Nephron (organoid): ENCODE measurements around the gene MSI2.

Experiments used
- H3K27ac Mint-ChIP-seq, 3 experiments: 2 replicates each; pipeline ENCODE4 v1.8.0; 2020; ENCODE audit warnings: mixed read lengths in 3 of 3, mild to moderate bottlenecking in 2 of 3, moderate library complexity in 1 of 3
- H3K27me3 Mint-ChIP-seq: 2 replicates; pipeline ENCODE4 v1.8.0; 2021; ENCODE audit warnings: low read depth, mild to moderate bottlenecking, moderate library complexity, mixed read lengths
- H3K36me3 Mint-ChIP-seq: 2 replicates; pipeline ENCODE4 v1.8.0; 2020; ENCODE audit warnings: low read depth, mixed read lengths
- H3K4me1 Mint-ChIP-seq: 2 replicates; pipeline ENCODE4 v1.8.0; 2020; ENCODE audit warnings: mixed read lengths
- H3K4me3 Mint-ChIP-seq, 3 experiments: 2 replicates each; pipeline ENCODE4 v1.8.0; 2020; ENCODE audit warnings: mild to moderate bottlenecking in 3 of 3, mixed read lengths in 3 of 3, moderate library complexity in 2 of 3
- H3K9me3 Mint-ChIP-seq: 2 replicates; pipeline ENCODE4 v1.8.0; 2020; ENCODE audit warnings: mixed read lengths
- CTCF ChIP-seq, 3 experiments: fragments of 200-600 bp; sonication (generic); IDR thresholded peaks; one replicate each; pipeline ENCODE4 v1.5.0; 2021; ENCODE audit warnings: antibody characterized with exemption in 3 of 3; ENCODE audit not compliant: unreplicated experiment in 3 of 3

The MSI2 gene

GRCh38 chr17:57523926-57524632 is 267.8 kb downstream of the MSI2 start:
- Mint-ChIP-seq H3K27me3 (peaks cover 21% of the 10 kb centered on the region), H3K9me3 (no peaks in the 10 kb centered on the region), H3K27ac (peak overlapping the region; percentile 43 to 94 (median 75)), H3K4me3 (no peak overlapping the region), H3K4me1 (peaks cover 41% of the 10 kb centered on the region), H3K36me3 (no peaks in the 10 kb centered on the region)
- no peak for TF ChIP-seq CTCF (IDR thresholded peaks at IDR 0.05; ENCODE audit: unreplicated experiment in 3 of 3)

GRCh38 chr17:57524839-57525568 is 268.7 kb downstream of the MSI2 start:
- no peak for TF ChIP-seq CTCF (IDR thresholded peaks at IDR 0.05; ENCODE audit: unreplicated experiment in 3 of 3)
- H3K4me1 Mint-ChIP-seq: peaks cover 41% of the 10 kb centered on the region
- no peak overlapping the region for H3K4me3 Mint-ChIP-seq
- H3K27ac Mint-ChIP-seq: peak overlapping the region; percentile 43 to 94 (median 75)
- no peaks in the 10 kb centered on the region for H3K36me3 Mint-ChIP-seq
- H3K9me3 Mint-ChIP-seq: no peaks in the 10 kb centered on the region
- peaks cover 19% of the 10 kb centered on the region for H3K27me3 Mint-ChIP-seq

GRCh38 chr17:57527221-57528057 is 271.1 kb downstream of the MSI2 start:
- Mint-ChIP-seq H3K9me3 (no peaks in the 10 kb centered on the region), H3K27ac (no peak overlapping the region), H3K36me3 (peaks cover 3% of the 10 kb centered on the region), H3K27me3 (peaks cover 32% of the 10 kb centered on the region), H3K4me3 (no peak overlapping the region), H3K4me1 (peaks cover 47% of the 10 kb centered on the region)
- no peak for TF ChIP-seq CTCF (IDR thresholded peaks at IDR 0.05; ENCODE audit: unreplicated experiment in 3 of 3)

GRCh38 chr17:57528058-57528451 is 271.7 kb downstream of the MSI2 start:
- no peak overlapping the region for H3K4me3 Mint-ChIP-seq
- peaks cover 47% of the 10 kb centered on the region for H3K4me1 Mint-ChIP-seq
- no peak overlapping the region for H3K27ac Mint-ChIP-seq
- H3K27me3 Mint-ChIP-seq: peaks cover 35% of the 10 kb centered on the region
- peaks cover 3% of the 10 kb centered on the region for H3K36me3 Mint-ChIP-seq
- no peak for TF ChIP-seq CTCF (IDR thresholded peaks at IDR 0.05; ENCODE audit: unreplicated experiment in 3 of 3)
- H3K9me3 Mint-ChIP-seq: no peaks in the 10 kb centered on the region

- Mint-ChIP-seq H3K27me3 (peaks cover 27% of the 10 kb centered on the region), H3K27ac (peak overlapping the region; percentile 67 to 89 (median 79)), H3K9me3 (no peaks in the 10 kb centered on the region), H3K4me3 (no peak overlapping the region), H3K4me1 (peaks cover 36% of the 10 kb centered on the region), H3K36me3 (peaks cover 8% of the 10 kb centered on the region)
- no peak for TF ChIP-seq CTCF (IDR thresholded peaks at IDR 0.05; ENCODE audit: unreplicated experiment in 3 of 3)
Observed at GRCh38 chr17:57530026-57530425, 273.7 kb downstream of the MSI2 start.
